Lower leg skin (tissue), 3 donors: Measurements from ENCODE around the gene ZDHHC5.

Experiments
- CTCF ChIP-seq, 3 donors: fragments of 450-650 bp; IDR thresholded peaks; one replicate each; pipeline ENCODE4 v1.5.1; 2016; ENCODE audit warnings: antibody characterized with exemption in 3 of 3, mild to moderate bottlenecking in 3 of 3, moderate library complexity in 2 of 3
- POLR2A ChIP-seq, 2 donors: fragments of 450-650 bp; IDR thresholded peaks; one replicate each; pipeline ENCODE4 v1.6.1; 2016 to 2017; ENCODE audit warnings: antibody characterized with exemption in 2 of 2, mild to moderate bottlenecking in 1 of 2, moderate library complexity in 1 of 2

GRCh38 chr11:57644748-57645688, 22.9 kb upstream of the ZDHHC5 start:
- TF ChIP-seq CTCF (IDR thresholded peaks at IDR 0.05), result peak in 1 of 3 donors; percentile 10
- no peak for TF ChIP-seq POLR2A (IDR thresholded peaks at IDR 0.05)
